CD8-positive, alpha-beta memory T cell (primary cell): ENCODE results near the gene RCOR2. TPM values are rescaled to one million over a fixed set of nuclear protein-coding genes. Genes with fewer than 3 reads are reported as not detected.

Experiments
- CTCF ChIA-PET: fragments of 350-600 bp; sonication (Branson Sonifier 250); formaldehyde crosslinking; loops from one replicate; lab custom pipeline; 2021; ENCODE audit warnings: antibody characterized with exemption; lab: Charles Lee
- POLR2A ChIA-PET: fragments of 350-600 bp; sonication (Branson Sonifier 250); formaldehyde crosslinking; loops from one replicate; lab custom pipeline; 2021; ENCODE audit warnings: antibody characterized with exemption; lab: Charles Lee
- DNase-seq, 5 donors: peaks; one replicate each; pipeline versions ENCODE4 v3.0.0 to v3.0.0-alpha.2; 2020 to 2022; ENCODE audit warnings: mixed read lengths in 1 of 5
- H3K27ac ChIP-seq: one replicate; pipeline ENCODE4 v1.7.0; 2013; ENCODE audit warnings: low read depth, mild to moderate bottlenecking, low read length, moderate library complexity
- H3K27me3 ChIP-seq: 2 replicates; pipeline ENCODE4 v1.7.0; 2013; ENCODE audit warnings: low read length, mild to moderate bottlenecking; ENCODE audit not compliant: insufficient read depth, poor library complexity, severe bottlenecking
- H3K36me3 ChIP-seq: 2 replicates; pipeline ENCODE4 v1.7.0; 2013; ENCODE audit warnings: mild to moderate bottlenecking, low read length, moderate library complexity; ENCODE audit not compliant: insufficient read depth
- H3K4me1 ChIP-seq: 2 replicates; pipeline ENCODE4 v1.7.0; 2013; ENCODE audit warnings: mild to moderate bottlenecking, low read length, moderate library complexity; ENCODE audit not compliant: insufficient read depth
- H3K4me3 ChIP-seq: 2 replicates; pipeline ENCODE4 v1.7.0; 2013; ENCODE audit warnings: mild to moderate bottlenecking, low read length
- H3K9me3 ChIP-seq: 2 replicates; pipeline ENCODE4 v1.7.0; 2013; ENCODE audit warnings: mild to moderate bottlenecking, low read length
- H3K27ac Mint-ChIP-seq, 8 donors: one replicate each; pipeline ENCODE4 v1.8.0; 2020 to 2021; ENCODE audit warnings: mixed read lengths in 8 of 8, mild to moderate bottlenecking in 6 of 8, inconsistent platforms in 3 of 8, moderate library complexity in 3 of 8
- H3K27me3 Mint-ChIP-seq, 2 donors: one replicate each; pipeline ENCODE4 v1.8.0; 2020 to 2021; ENCODE audit warnings: mixed read lengths in 2 of 2, mild to moderate bottlenecking in 1 of 2, moderate library complexity in 1 of 2
- H3K36me3 Mint-ChIP-seq, 3 donors: one replicate each; pipeline ENCODE4 v1.8.0; 2020 to 2021; ENCODE audit warnings: mixed read lengths in 3 of 3, inconsistent platforms in 1 of 3, mild to moderate bottlenecking in 1 of 3
- H3K4me1 Mint-ChIP-seq, 3 donors: one replicate each; pipeline ENCODE4 v1.8.0; 2020 to 2021; ENCODE audit warnings: mixed read lengths in 3 of 3, inconsistent platforms in 1 of 3, mild to moderate bottlenecking in 1 of 3
- H3K4me3 Mint-ChIP-seq, 7 donors: one replicate each; pipeline ENCODE4 v1.8.0; 2020 to 2021; ENCODE audit warnings: mixed read lengths in 7 of 7, mild to moderate bottlenecking in 6 of 7, moderate library complexity in 4 of 7, inconsistent platforms in 2 of 7
- H3K9me3 Mint-ChIP-seq, 5 donors: one replicate each; pipeline ENCODE4 v1.8.0; 2020 to 2022; ENCODE audit warnings: mixed read lengths in 5 of 5, mild to moderate bottlenecking in 3 of 5, moderate library complexity in 2 of 5, inconsistent platforms in 1 of 5
- polyA plus RNA-seq: library from polyadenylated mRNA; unstranded; fragments of 300-500 nt; fragmentation: Illumina TruSeq; gene quantifications from one replicate; pipeline ENCODE4 v1.2.3, GENCODE V29; 2021
- total RNA-seq, 2 experiments: library from RNA; stranded (reverse); gene quantifications; one replicate each; pipeline ENCODE4 v1.2.3, GENCODE V29; 2021

Gene RCOR2
- total and polyA plus RNA-seq, 3 experiments from 2014 or later: 0.11 to 0.13 TPM; not detected in 1

DNA sequence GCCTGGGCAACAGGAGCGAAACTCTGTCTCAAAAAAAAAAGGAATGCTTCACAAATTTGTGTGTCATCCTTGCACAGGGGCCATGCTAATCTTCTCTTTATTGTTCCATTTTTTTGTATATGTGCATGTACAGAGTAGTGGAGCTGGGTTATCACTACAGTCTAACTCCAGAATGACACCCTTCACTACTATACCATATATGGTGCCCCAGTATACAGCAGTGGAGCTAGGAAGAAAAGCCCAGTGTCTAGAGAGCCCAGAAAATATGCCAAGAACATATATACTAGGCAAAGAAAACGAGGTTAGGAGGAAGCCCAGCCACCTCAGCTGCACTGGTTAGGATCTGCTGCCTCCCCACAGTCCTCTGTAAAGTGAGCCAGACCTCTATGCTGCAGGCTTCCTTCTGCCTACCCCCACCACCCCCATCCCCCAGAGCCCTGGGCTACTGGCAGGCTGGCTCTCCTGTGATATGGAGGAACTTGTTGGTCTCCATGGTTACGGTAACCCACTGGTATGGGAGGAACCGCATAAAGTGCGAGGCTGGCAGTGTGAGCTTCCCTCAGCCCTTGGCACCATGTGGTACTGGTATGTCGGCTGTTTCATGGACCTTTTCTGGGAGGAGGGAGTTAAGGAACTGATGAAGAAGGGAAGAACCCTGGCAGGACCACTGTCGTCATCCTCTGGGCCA is 34.3 kb downstream of the RCOR2 start:
- DNase-seq: peak in 1 of 5 donors; percentile 65
- no peak overlapping the region for H3K27ac ChIP-seq
- peaks cover 0 to 1% of the 10 kb centered on the region in 2 donors for H3K27me3 Mint-ChIP-seq
- H3K36me3 Mint-ChIP-seq: peaks cover 0 to 24% (median 2%) of the 10 kb centered on the region in 3 donors
- ChIA-PET POLR2A (no interaction called here), CTCF (interaction anchor here (0.7 to 1.5 kb wide), 4 partner anchors 13 to 62 kb away, joined by 3 to 7 read pairs (median 3); partner anchors contain the start of gene MARK2)
- H3K4me3 Mint-ChIP-seq: peak overlapping the region in 1 of 7 donors; percentile 23
- H3K9me3 Mint-ChIP-seq: no peaks in the 10 kb centered on the region
- peaks cover 57 to 83% (median 78%) of the 10 kb centered on the region in 3 donors for H3K4me1 Mint-ChIP-seq
- H3K36me3 ChIP-seq: no peaks in the 10 kb centered on the region
- peaks cover 68% of the 10 kb centered on the region for H3K4me1 ChIP-seq
- no peaks in the 10 kb centered on the region for H3K27me3 ChIP-seq
- peak overlapping the region; percentile 21 to 79 (median 62) for H3K27ac Mint-ChIP-seq
- no peaks in the 10 kb centered on the region for H3K9me3 ChIP-seq
- H3K4me3 ChIP-seq: no peak overlapping the region

DNA sequence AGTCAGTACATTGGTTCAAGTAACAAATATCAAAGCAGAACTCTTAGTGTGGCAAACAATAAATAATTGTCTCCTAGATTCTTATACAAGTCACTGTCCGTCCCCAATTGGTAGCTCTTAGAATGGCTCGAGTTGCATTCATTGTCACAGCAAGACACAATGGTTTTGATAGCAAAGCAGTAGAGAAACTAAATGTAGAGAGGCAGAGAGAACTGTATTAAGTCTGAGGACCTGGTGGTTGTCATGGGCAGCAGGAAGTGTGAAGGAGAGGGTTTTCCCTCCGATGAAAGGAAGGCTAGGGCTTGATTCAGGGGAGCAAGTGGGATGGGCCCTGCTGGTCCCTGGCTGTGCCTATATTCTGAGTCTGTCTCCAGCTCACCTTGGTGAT is 36.6 kb downstream of the RCOR2 start:
- H3K27ac ChIP-seq: no peak overlapping the region
- no peaks in the 10 kb centered on the region for H3K9me3 ChIP-seq
- POLR2A ChIA-PET: no interaction called here
- H3K9me3 Mint-ChIP-seq: no peaks in the 10 kb centered on the region
- DNase-seq: no peak
- H3K36me3 ChIP-seq: no peaks in the 10 kb centered on the region
- H3K4me1 Mint-ChIP-seq: peaks cover 51 to 82% (median 76%) of the 10 kb centered on the region in 3 donors
- H3K4me3 ChIP-seq: no peak overlapping the region
- H3K27ac Mint-ChIP-seq: peak overlapping the region; percentile 1 to 85 (median 24)
- H3K27me3 ChIP-seq: no peaks in the 10 kb centered on the region
- CTCF ChIA-PET: no interaction called here
- H3K4me1 ChIP-seq: peaks cover 60% of the 10 kb centered on the region
- H3K4me3 Mint-ChIP-seq: peak overlapping the region in 4 of 7 donors; percentile 0 to 45 (median 28)
- H3K36me3 Mint-ChIP-seq: peaks cover 0 to 34% (median 2%) of the 10 kb centered on the region in 3 donors
- peaks cover 0 to 1% of the 10 kb centered on the region in 2 donors for H3K27me3 Mint-ChIP-seq

DNA sequence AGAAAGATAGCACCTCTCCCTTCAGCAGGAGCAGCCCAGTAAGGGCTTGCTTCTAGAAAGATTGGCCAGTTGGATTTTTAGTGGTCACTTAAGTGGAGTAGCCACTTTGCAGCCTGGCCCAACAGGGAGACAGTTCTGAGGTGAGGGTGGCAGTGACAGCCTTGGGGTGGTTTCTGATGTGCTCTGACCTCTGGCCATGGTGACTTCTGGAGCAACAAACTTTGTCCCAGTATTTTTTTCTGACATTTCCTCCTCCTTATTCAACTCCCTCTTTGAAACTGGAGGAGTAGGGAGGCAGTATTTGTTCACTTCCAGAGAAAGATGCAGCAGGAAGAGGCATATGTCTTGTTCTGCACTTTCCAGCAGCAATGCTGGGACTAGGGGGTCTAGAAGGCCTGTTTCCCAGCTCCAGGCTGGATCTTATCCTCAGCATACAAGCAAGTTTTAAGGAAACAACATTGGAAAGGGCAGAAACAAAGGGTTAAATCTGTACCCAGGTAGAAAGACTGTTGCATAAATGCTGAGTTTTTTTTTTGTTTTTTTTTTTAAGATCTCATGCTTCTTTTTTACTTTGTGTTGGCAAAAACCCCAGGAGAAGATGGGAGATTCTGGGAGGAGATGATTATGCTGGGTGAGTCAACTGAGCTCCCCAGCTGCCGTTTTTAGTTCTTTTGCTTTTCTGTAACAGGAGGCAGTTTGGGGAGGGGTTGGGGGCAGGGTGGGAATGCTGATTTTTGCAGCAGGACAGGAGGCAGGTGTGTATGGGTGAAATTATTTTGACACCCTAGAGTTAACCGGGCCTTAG is 37.2 kb downstream of the RCOR2 start:
- Mint-ChIP-seq H3K9me3 (no peaks in the 10 kb centered on the region), H3K4me3 (peak overlapping the region in 3 of 7 donors; percentile 8 to 32 (median 24)), H3K27ac (peak overlapping the region; percentile 1 to 70 (median 33)), H3K27me3 (peaks cover 0 to 1% of the 10 kb centered on the region in 2 donors), H3K4me1 (peaks cover 52 to 83% (median 73%) of the 10 kb centered on the region in 3 donors), H3K36me3 (peaks cover 0 to 35% (median 2%) of the 10 kb centered on the region in 3 donors)
- H3K4me3 ChIP-seq: no peak overlapping the region
- POLR2A ChIA-PET: no interaction called here
- no peak overlapping the region for H3K27ac ChIP-seq
- peaks cover 57% of the 10 kb centered on the region for H3K4me1 ChIP-seq
- H3K27me3 ChIP-seq: no peaks in the 10 kb centered on the region
- DNase-seq: no peak
- H3K36me3 ChIP-seq: no peaks in the 10 kb centered on the region
- H3K9me3 ChIP-seq: no peaks in the 10 kb centered on the region
- CTCF ChIA-PET: no interaction called here

DNA sequence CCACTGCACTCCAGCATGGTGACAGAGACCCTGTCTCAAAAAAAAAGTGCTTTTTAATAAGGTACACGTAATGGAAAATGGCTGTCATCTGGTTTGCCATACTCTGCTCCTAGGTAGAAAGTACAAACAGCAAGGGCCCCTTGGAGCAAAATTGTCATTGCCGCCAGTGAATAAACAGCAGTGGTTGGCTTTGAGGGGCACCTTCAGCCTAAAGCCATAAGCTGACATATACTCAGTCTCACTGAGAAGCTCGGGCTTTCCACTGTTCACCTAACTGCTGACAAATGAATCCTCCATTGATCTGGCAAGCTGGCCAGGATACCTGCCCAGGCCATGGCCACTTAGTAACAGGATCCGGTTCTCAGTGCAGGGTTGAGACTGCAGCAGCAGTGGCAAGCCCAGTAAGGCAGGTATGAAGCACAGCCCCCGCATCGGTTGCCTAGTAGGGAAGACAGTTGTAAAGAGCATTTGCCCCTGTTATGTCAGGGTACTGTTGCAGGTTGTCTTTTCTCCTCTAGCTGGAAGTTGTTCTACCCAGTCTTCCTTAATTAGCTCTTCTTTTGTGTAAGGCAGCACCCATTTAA is 39.2 kb downstream of the RCOR2 start:
- Histone ChIP-seq H3K4me1 (peaks cover 55% of the 10 kb centered on the region), H3K9me3 (no peaks in the 10 kb centered on the region), H3K36me3 (no peaks in the 10 kb centered on the region), H3K27ac (no peak overlapping the region), H3K27me3 (no peaks in the 10 kb centered on the region), H3K4me3 (no peak overlapping the region)
- Mint-ChIP-seq H3K36me3 (peaks cover 0 to 45% (median 2%) of the 10 kb centered on the region in 3 donors), H3K27me3 (peaks cover 0 to 1% of the 10 kb centered on the region in 2 donors), H3K27ac (peak overlapping the region in 5 of 8 donors; percentile 39 to 94 (median 69)), H3K4me1 (peaks cover 56 to 83% (median 69%) of the 10 kb centered on the region in 3 donors), H3K4me3 (no peak overlapping the region), H3K9me3 (no peaks in the 10 kb centered on the region)
- CTCF ChIA-PET: interaction anchor here (1.3 to 1.4 kb wide), 2 partner anchors 8 to 10 kb away, joined by 3 to 4 read pairs; no protein-coding TSS in a partner anchor
- no peak for DNase-seq
- POLR2A ChIA-PET: no interaction called here

DNA sequence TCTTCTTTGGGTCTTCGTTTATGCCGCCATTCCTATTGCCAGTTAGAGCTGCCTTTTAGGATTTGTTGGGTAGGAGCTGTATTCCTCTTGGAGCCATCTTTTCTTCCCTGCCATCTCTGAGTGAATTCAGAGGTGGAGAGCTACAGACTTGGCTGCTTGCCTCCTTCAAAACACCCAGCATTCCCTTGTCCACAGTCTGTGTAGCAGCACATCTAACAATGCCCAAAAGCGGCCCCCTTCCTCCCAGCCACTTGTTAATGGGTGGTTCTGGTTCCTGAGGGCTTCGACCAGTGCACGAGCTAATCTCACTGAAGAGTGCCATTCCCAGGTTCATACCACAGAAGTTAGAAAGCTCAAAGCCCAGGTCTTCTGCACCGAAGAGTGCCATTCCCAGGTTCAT is 40.3 kb downstream of the RCOR2 start:
- H3K36me3 Mint-ChIP-seq: peaks cover 0 to 43% (median 2%) of the 10 kb centered on the region in 3 donors
- ChIA-PET CTCF (interaction anchor here (1.3 to 2.2 kb wide), 2 partner anchors 10 to 11 kb away, joined by 3 to 5 read pairs; no protein-coding TSS in a partner anchor), POLR2A (interaction anchor here (0.7 kb wide), 1 partner anchor 76 kb away, joined by 11 read pairs; no protein-coding TSS in a partner anchor)
- H3K4me1 ChIP-seq: peaks cover 59% of the 10 kb centered on the region
- H3K27ac ChIP-seq: no peak overlapping the region
- no peak overlapping the region for H3K4me3 ChIP-seq
- H3K36me3 ChIP-seq: no peaks in the 10 kb centered on the region
- no peaks in the 10 kb centered on the region for H3K9me3 ChIP-seq
- H3K27ac Mint-ChIP-seq: peak overlapping the region in 1 of 8 donors; percentile 17
- no peak overlapping the region for H3K4me3 Mint-ChIP-seq
- H3K27me3 ChIP-seq: no peaks in the 10 kb centered on the region
- no peak for DNase-seq
- H3K27me3 Mint-ChIP-seq: peaks cover 0 to 1% of the 10 kb centered on the region in 2 donors
- H3K9me3 Mint-ChIP-seq: no peaks in the 10 kb centered on the region
- peaks cover 59 to 86% (median 72%) of the 10 kb centered on the region in 3 donors for H3K4me1 Mint-ChIP-seq

DNA sequence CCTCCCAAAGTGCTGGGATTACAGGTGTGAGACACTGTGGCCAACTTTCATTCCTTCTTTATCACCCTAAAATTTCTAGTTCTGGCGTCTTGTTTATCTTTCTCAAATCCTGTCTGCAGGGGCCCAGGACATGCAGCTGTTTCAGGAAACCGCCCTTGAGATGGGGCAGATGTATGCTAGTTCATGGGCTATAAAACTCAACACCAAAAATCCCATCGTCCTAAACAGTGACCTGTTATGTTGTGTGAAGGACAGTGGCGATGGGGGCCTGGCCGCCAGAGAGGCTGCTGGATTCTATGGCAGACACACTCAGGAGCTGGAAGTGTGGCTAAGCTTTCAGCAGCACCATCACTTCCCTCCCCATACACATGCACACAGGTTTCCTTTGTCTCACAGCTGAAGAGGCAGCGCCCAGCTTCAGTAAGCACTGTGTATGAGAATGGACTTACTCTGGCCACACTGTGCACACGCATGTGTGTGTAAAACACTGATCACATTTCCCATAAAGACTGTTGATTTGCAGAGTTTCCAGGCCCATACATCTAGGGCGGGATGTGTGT is 41.4 kb downstream of the RCOR2 start:
- no peak overlapping the region for H3K27ac ChIP-seq
- Mint-ChIP-seq H3K4me1 (peaks cover 56 to 86% (median 69%) of the 10 kb centered on the region in 3 donors), H3K4me3 (no peak overlapping the region), H3K9me3 (no peaks in the 10 kb centered on the region), H3K27me3 (peaks cover 0 to 1% of the 10 kb centered on the region in 2 donors), H3K36me3 (peaks cover 0 to 41% (median 2%) of the 10 kb centered on the region in 3 donors), H3K27ac (peak overlapping the region in 4 of 8 donors; percentile 20 to 54 (median 32))
- ChIA-PET CTCF (interaction anchor here (0.6 to 3.3 kb wide), 5 partner anchors 12 to 88 kb away, joined by 3 to 16 read pairs (median 5); no protein-coding TSS in a partner anchor), POLR2A (no interaction called here)
- H3K4me3 ChIP-seq: no peak overlapping the region
- peaks cover 57% of the 10 kb centered on the region for H3K4me1 ChIP-seq
- H3K27me3 ChIP-seq: no peaks in the 10 kb centered on the region
- no peaks in the 10 kb centered on the region for H3K36me3 ChIP-seq
- H3K9me3 ChIP-seq: no peaks in the 10 kb centered on the region
- no peak for DNase-seq

DNA sequence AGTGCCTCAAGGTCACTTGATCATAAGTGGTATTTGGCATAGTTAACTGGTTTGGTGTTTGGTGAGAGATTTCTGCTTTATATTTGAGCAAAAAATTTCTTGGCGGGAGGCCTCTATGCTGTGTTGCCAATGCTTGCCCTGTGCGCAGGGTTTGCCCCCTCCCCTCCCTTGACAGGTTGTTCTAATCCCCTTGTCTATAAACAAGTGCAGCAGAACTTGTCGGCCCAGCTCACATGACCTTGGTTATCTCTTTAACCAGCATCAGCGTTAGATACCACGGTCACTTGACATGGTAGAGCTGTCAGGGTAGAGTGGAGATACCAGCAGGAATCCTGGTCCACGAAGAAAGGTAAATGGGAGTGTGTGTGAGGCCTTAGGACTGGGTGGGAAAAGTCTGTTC is 42.5 kb downstream of the RCOR2 start:
- Histone ChIP-seq H3K36me3 (no peaks in the 10 kb centered on the region), H3K9me3 (no peaks in the 10 kb centered on the region), H3K4me3 (no peak overlapping the region), H3K4me1 (peaks cover 57% of the 10 kb centered on the region), H3K27me3 (no peaks in the 10 kb centered on the region), H3K27ac (no peak overlapping the region)
- peaks cover 0 to 1% of the 10 kb centered on the region in 2 donors for H3K27me3 Mint-ChIP-seq
- CTCF ChIA-PET: interaction anchor here (1.2 to 3.3 kb wide), 4 partner anchors 13 to 71 kb away, joined by 3 to 16 read pairs (median 6); no protein-coding TSS in a partner anchor
- peak overlapping the region in 1 of 7 donors; percentile 15 for H3K4me3 Mint-ChIP-seq
- H3K27ac Mint-ChIP-seq: peak overlapping the region in 6 of 8 donors; percentile 35 to 93 (median 73)
- POLR2A ChIA-PET: interaction anchor here (0.6 kb wide), 1 partner anchor 34 kb away, joined by 3 read pairs; no protein-coding TSS in a partner anchor
- peaks cover 0 to 42% (median 2%) of the 10 kb centered on the region in 3 donors for H3K36me3 Mint-ChIP-seq
- DNase-seq: no peak
- H3K9me3 Mint-ChIP-seq: no peaks in the 10 kb centered on the region
- peaks cover 58 to 86% (median 69%) of the 10 kb centered on the region in 3 donors for H3K4me1 Mint-ChIP-seq
